HG03280 (cell line): ENCODE results near the gene SLC44A1.

Experiments used
- ATAC-seq: cut with Tn5 transposase; IDR thresholded peaks from one replicate; pipeline ENCODE4 v1.9.1; 2021; ENCODE audit warnings: mild to moderate bottlenecking, moderate library complexity; ENCODE audit not compliant: unreplicated experiment

Gene SLC44A1

GRCh38 chr9:105385381-105385985 is 141.0 kb downstream of the SLC44A1 start:
- ATAC-seq = peak; percentile 98

GRCh38 chr9:105389796-105390195 is 145.3 kb downstream of the SLC44A1 start:
- ATAC-seq = no peak

- ATAC-seq = no peak
Observed at GRCh38 chr9:105390871-105391270, 146.4 kb downstream of the SLC44A1 start.

GRCh38 chr9:105391288-105391687 is 146.8 kb downstream of the SLC44A1 start:
- no peak for ATAC-seq

GRCh38 chr9:105392531-105392930 is 148.1 kb downstream of the SLC44A1 start:
- ATAC-seq = no peak

GRCh38 chr9:105393576-105394344 is 149.3 kb downstream of the SLC44A1 start:
- no peak for ATAC-seq

GRCh38 chr9:105396441-105396840 is 152.0 kb downstream of the SLC44A1 start:
- ATAC-seq = no peak

GRCh38 chr9:105396901-105397300 is 152.4 kb downstream of the SLC44A1 start:
- no peak for ATAC-seq

GRCh38 chr9:105399117-105399516 is 154.7 kb downstream of the SLC44A1 start:
- no peak for ATAC-seq

GRCh38 chr9:105401651-105402050 is 157.2 kb downstream of the SLC44A1 start:
- ATAC-seq = no peak

GRCh38 chr9:105403552-105404248 is 159.2 kb downstream of the SLC44A1 start:
- ATAC-seq = no peak

GRCh38 chr9:105405514-105406131 is 161.2 kb downstream of the SLC44A1 start:
- peak; percentile 81 for ATAC-seq

- ATAC-seq = no peak
Observed at GRCh38 chr9:105406369-105406768, 161.9 kb downstream of the SLC44A1 start.

- ATAC-seq = no peak
Observed at GRCh38 chr9:105413525-105413924, 169.1 kb downstream of the SLC44A1 start.

- peak; percentile 75 for ATAC-seq
Observed at GRCh38 chr9:105414947-105415661, 170.7 kb downstream of the SLC44A1 start.

GRCh38 chr9:105415662-105415980 is 171.2 kb downstream of the SLC44A1 start:
- no peak for ATAC-seq

- ATAC-seq = peak; percentile 51
Observed at GRCh38 chr9:105416840-105417239, 172.4 kb downstream of the SLC44A1 start.

- no peak for ATAC-seq
Observed at GRCh38 chr9:105418588-105419500, 174.4 kb downstream of the SLC44A1 start.

GRCh38 chr9:105419816-105420597 is 175.6 kb downstream of the SLC44A1 start:
- ATAC-seq = no peak
